ENCODE measurements around the gene MARCHF2.
"Not testable (repeated sequence)": the region's sequence is repeated elsewhere in the genome, so short reads cannot be mapped to it uniquely, and the experiment has no call there.

DNA sequence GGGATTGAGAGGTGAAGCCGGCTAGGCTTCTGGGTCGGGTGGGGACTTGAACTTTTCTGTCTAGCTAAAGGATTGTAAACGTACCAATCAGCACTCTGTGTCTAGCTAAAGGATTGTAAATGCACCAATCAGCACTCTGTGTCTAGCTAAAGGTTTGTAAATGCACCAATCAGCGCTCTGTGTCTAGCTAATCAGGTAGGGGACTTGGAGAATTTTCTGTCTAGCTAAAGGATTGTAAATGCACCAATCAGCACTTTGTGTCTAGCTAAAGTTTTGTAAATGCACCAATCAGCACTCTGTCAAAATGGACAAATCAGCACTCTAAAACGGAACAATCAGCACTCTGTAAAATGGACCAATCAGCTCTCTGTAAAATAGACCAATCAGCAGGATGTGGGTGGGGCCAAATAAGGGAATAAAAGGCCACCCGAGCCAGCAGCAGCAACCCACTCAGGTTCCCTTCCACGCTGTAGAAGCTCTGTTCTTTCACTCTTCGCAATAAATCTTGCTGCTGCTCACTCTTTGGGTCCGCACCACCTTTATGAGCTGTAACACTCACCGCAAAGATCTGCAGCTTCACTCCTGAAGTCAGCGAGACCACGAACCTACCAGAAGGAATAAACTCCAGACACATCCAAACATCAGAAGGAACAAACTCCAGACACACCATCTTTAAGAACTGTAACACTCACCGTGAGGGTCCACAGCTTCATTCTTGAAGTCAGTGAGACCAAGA is 33.8 kb upstream of the MARCHF2 start:
- TF ChIP-seq POLR2A (IDR thresholded peaks at IDR 0.05) = not testable (repeated sequence)
- TF ChIP-seq, protein P1, sequence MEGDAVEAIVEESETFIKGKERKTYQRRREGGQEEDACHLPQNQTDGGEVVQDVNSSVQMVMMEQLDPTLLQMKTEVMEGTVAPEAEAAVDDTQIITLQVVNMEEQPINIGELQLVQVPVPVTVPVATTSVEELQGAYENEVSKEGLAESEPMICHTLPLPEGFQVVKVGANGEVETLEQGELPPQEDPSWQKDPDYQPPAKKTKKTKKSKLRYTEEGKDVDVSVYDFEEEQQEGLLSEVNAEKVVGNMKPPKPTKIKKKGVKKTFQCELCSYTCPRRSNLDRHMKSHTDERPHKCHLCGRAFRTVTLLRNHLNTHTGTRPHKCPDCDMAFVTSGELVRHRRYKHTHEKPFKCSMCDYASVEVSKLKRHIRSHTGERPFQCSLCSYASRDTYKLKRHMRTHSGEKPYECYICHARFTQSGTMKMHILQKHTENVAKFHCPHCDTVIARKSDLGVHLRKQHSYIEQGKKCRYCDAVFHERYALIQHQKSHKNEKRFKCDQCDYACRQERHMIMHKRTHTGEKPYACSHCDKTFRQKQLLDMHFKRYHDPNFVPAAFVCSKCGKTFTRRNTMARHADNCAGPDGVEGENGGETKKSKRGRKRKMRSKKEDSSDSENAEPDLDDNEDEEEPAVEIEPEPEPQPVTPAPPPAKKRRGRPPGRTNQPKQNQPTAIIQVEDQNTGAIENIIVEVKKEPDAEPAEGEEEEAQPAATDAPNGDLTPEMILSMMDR (IDR thresholded peaks at IDR 0.05) = not testable (repeated sequence)
